ENCODE data around the gene PLPP2. TPM values are rescaled to one million over a fixed set of nuclear protein-coding genes. Genes with fewer than 3 reads are reported as not detected.

Gene PLPP2
- total and polyA plus RNA-seq, 2 of the 4 experiments (the other 2 are of a cell fraction), result 2.3 to 4.2 TPM

GRCh38 chr19:277581-278165 lies 13.5 kb downstream of the PLPP2 start:
- no peak overlapping the region for H3K9ac ChIP-seq (ENCODE audit: low read depth, low read length)
- in situ Hi-C loops (cut with MboI; ENCODE audit: low sequenced_read_pairs) (no loop called here), intact Hi-C loops (cut with micrococcal nuclease) (no loop called here), dilution Hi-C loops (cut with HindIII; ENCODE audit: low sequenced_read_pairs, unreplicated experiment) (no loop called here)
- H2BK120ac ChIP-seq (ENCODE audit: low read depth, low read length), result no peak overlapping the region
- H3K56ac ChIP-seq (ENCODE audit: extremely low read depth, insufficient read depth, low read length), result no peak overlapping the region
- ChIA-PET CTCF (interaction anchor here (0.9 kb wide), 1 partner anchor 11 kb away, joined by 3 read pairs; no protein-coding TSS in a partner anchor), POLR2A (ENCODE audit: unreplicated experiment) (no interaction called here)
- no peak overlapping the region for H4K8ac ChIP-seq (ENCODE audit: low read depth in 2 of 2, low read length in 2 of 2)
- BruUV-seq (replicated peaks), result no TSS peak
- no peak overlapping the region for H3K4me2 ChIP-seq (ENCODE audit: low read depth, low read length)
- no peaks in the 10 kb centered on the region for H3K79me1 ChIP-seq (ENCODE audit: low read depth in 1 of 2, low read length in 2 of 2)
- DNase-seq, result peak; percentile 35
- H3K14ac ChIP-seq (replicated peaks; ENCODE audit: low read depth, low read length), result no peak overlapping the region
- TF ChIP-seq NFE2L2 (IDR thresholded peaks at IDR 0.05; ENCODE audit: low read depth, low read length) (no peak), SMC3 (IDR thresholded peaks at IDR 0.05; ENCODE audit: low read depth, low read length) (no peak), CEBPB (IDR thresholded peaks at IDR 0.05; ENCODE audit: low read depth, low read length) (no peak), FOS (IDR thresholded peaks at IDR 0.05; ENCODE audit: low read depth, low read length) (no peak)
- no peak overlapping the region for H3K27ac ChIP-seq (ENCODE audit: insufficient read depth, low read length)
- H2BK20ac ChIP-seq (ENCODE audit: low read depth, low read length), result no peak overlapping the region
- H2AFZ ChIP-seq (replicated peaks; ENCODE audit: low read length, poor library complexity), result no peak overlapping the region
- H3K4me1 ChIP-seq (ENCODE audit: control insufficient read depth, insufficient read depth, low read length), result no peaks in the 10 kb centered on the region
- H2BK5ac ChIP-seq (ENCODE audit: low read depth, low read length, poor library complexity, severe bottlenecking), result no peak overlapping the region
- no peak overlapping the region for H3K23ac ChIP-seq (ENCODE audit: low read depth, low read length)
- no peaks in the 10 kb centered on the region for H3K9me1 ChIP-seq (ENCODE audit: insufficient read depth, low read length)
- no peaks in the 10 kb centered on the region for H4K20me1 ChIP-seq (ENCODE audit: insufficient read depth, low read length)
- no peak overlapping the region for H3K18ac ChIP-seq (ENCODE audit: low read depth, low read length)
- H2AK9ac ChIP-seq (replicated peaks; ENCODE audit: low read depth, low read length, poor library complexity), result no peak overlapping the region
- H3K4ac ChIP-seq (ENCODE audit: low read depth, low read length), result no peak overlapping the region
- H2AK5ac ChIP-seq (ENCODE audit: low read depth, low read length), result no peak overlapping the region
- H4K5ac ChIP-seq (ENCODE audit: low read depth, low read length), result no peak overlapping the region
- peak; percentile 74 for ATAC-seq (ENCODE audit: low read depth)
- H3K9me3 ChIP-seq (ENCODE audit: control insufficient read depth, insufficient read depth, low read length), result no peaks in the 10 kb centered on the region
- H3K4me3 ChIP-seq (ENCODE audit: insufficient read depth, low read depth, low read length), result no peak overlapping the region
- no peak overlapping the region for H2BK15ac ChIP-seq (ENCODE audit: low read depth, low read length)
- no peak overlapping the region for H4K91ac ChIP-seq (ENCODE audit: insufficient read depth, low read depth, low read length)
- WGBS, 2 experiments (ENCODE audit: extremely low coverage in 2 of 2, insufficient read length in 1 of 2), result 3% methylated on average over 6 of the region's 21 CpGs; no CpG with 5 or more reads in 1 of the 2 experiments
- no peaks in the 10 kb centered on the region for H3K36me3 ChIP-seq (ENCODE audit: control insufficient read depth, insufficient read depth, low read length)
- H3K27me3 ChIP-seq (ENCODE audit: control insufficient read depth, insufficient read depth, low read length), result peaks cover 8% of the 10 kb centered on the region

All from IMR-90 (cell line).